ENCODE data around the gene FAM50B.

The FAM50B gene

GRCh38 chr6:3820563-3820962, 28.6 kb upstream of the FAM50B start:
- H3K4me1 ChIP-seq (ENCODE audit: control insufficient read depth, insufficient read depth, low read length) = peaks cover 22% of the 10 kb centered on the region
- H3K27ac ChIP-seq (ENCODE audit: low read depth, low read length) = no peak overlapping the region
- no peak overlapping the region for H3K9ac ChIP-seq (ENCODE audit: low read depth, low read length)
- H3K4me3 ChIP-seq (ENCODE audit: low read depth, low read length) = no peak overlapping the region
- no peaks in the 10 kb centered on the region; the same call in 1 of the 2 replicates for H3K9me3 ChIP-seq (ENCODE audit: control insufficient read depth, insufficient read depth, low read length)
- H3K27me3 ChIP-seq (ENCODE audit: control insufficient read depth, insufficient read depth, low read length) = no peaks in the 10 kb centered on the region
- no peaks in the 10 kb centered on the region for H3K36me3 ChIP-seq (ENCODE audit: control insufficient read depth, insufficient read depth, low read length)

GRCh38 chr6:3822747-3823445, 26.3 kb upstream of the FAM50B start:
- H3K4me3 ChIP-seq (ENCODE audit: low read depth, low read length) = no peak overlapping the region
- no peaks in the 10 kb centered on the region; the same call in 1 of the 2 replicates for H3K9me3 ChIP-seq (ENCODE audit: control insufficient read depth, insufficient read depth, low read length)
- no peaks in the 10 kb centered on the region for H3K27me3 ChIP-seq (ENCODE audit: control insufficient read depth, insufficient read depth, low read length)
- H3K27ac ChIP-seq (ENCODE audit: low read depth, low read length) = no peak overlapping the region
- peaks cover 16% of the 10 kb centered on the region for H3K4me1 ChIP-seq (ENCODE audit: control insufficient read depth, insufficient read depth, low read length)
- H3K36me3 ChIP-seq (ENCODE audit: control insufficient read depth, insufficient read depth, low read length) = no peaks in the 10 kb centered on the region
- no peak overlapping the region for H3K9ac ChIP-seq (ENCODE audit: low read depth, low read length)

- H3K9ac ChIP-seq (ENCODE audit: low read depth, low read length) = no peak overlapping the region
- H3K4me3 ChIP-seq (ENCODE audit: low read depth, low read length) = no peak overlapping the region
- peaks cover 15% of the 10 kb centered on the region for H3K4me1 ChIP-seq (ENCODE audit: control insufficient read depth, insufficient read depth, low read length)
- no peaks in the 10 kb centered on the region; the same call in 1 of the 2 replicates for H3K9me3 ChIP-seq (ENCODE audit: control insufficient read depth, insufficient read depth, low read length)
- H3K27me3 ChIP-seq (ENCODE audit: control insufficient read depth, insufficient read depth, low read length) = no peaks in the 10 kb centered on the region
- no peaks in the 10 kb centered on the region for H3K36me3 ChIP-seq (ENCODE audit: control insufficient read depth, insufficient read depth, low read length)
- H3K27ac ChIP-seq (ENCODE audit: low read depth, low read length) = no peak overlapping the region
These were observed 25.5 kb upstream of the FAM50B start for GRCh38 chr6:3823671-3824070.

GRCh38 chr6:3825331-3825831, 23.8 kb upstream of the FAM50B start:
- H3K27me3 ChIP-seq (ENCODE audit: control insufficient read depth, insufficient read depth, low read length) = no peaks in the 10 kb centered on the region
- no peaks in the 10 kb centered on the region for H3K36me3 ChIP-seq (ENCODE audit: control insufficient read depth, insufficient read depth, low read length)
- no peaks in the 10 kb centered on the region for H3K9me3 ChIP-seq (ENCODE audit: control insufficient read depth, insufficient read depth, low read length)
- no peak overlapping the region for H3K9ac ChIP-seq (ENCODE audit: low read depth, low read length)
- H3K27ac ChIP-seq (ENCODE audit: low read depth, low read length) = no peak overlapping the region
- peaks cover 14% of the 10 kb centered on the region for H3K4me1 ChIP-seq (ENCODE audit: control insufficient read depth, insufficient read depth, low read length)
- H3K4me3 ChIP-seq (ENCODE audit: low read depth, low read length) = no peak overlapping the region

- no peak overlapping the region for H3K9ac ChIP-seq (ENCODE audit: low read depth, low read length)
- no peak overlapping the region for H3K27ac ChIP-seq (ENCODE audit: low read depth, low read length)
- H3K4me1 ChIP-seq (ENCODE audit: control insufficient read depth, insufficient read depth, low read length) = peaks cover 8% of the 10 kb centered on the region
- no peaks in the 10 kb centered on the region for H3K36me3 ChIP-seq (ENCODE audit: control insufficient read depth, insufficient read depth, low read length)
- no peaks in the 10 kb centered on the region for H3K27me3 ChIP-seq (ENCODE audit: control insufficient read depth, insufficient read depth, low read length)
- no peaks in the 10 kb centered on the region for H3K9me3 ChIP-seq (ENCODE audit: control insufficient read depth, insufficient read depth, low read length)
- H3K4me3 ChIP-seq (ENCODE audit: low read depth, low read length) = no peak overlapping the region
These were observed 23.2 kb upstream of the FAM50B start for GRCh38 chr6:3825851-3826581.

GRCh38 chr6:3829285-3829684, 19.9 kb upstream of the FAM50B start:
- Histone ChIP-seq H3K4me1 (ENCODE audit: control insufficient read depth, insufficient read depth, low read length) (no peaks in the 10 kb centered on the region), H3K4me3 (ENCODE audit: low read depth, low read length) (no peak overlapping the region), H3K9ac (ENCODE audit: low read depth, low read length) (no peak overlapping the region), H3K27me3 (ENCODE audit: control insufficient read depth, insufficient read depth, low read length) (no peaks in the 10 kb centered on the region), H3K9me3 (ENCODE audit: control insufficient read depth, insufficient read depth, low read length) (no peaks in the 10 kb centered on the region), H3K36me3 (ENCODE audit: control insufficient read depth, insufficient read depth, low read length) (no peaks in the 10 kb centered on the region), H3K27ac (ENCODE audit: low read depth, low read length) (no peak overlapping the region)

- Histone ChIP-seq H3K4me1 (ENCODE audit: control insufficient read depth, insufficient read depth, low read length) (no peaks in the 10 kb centered on the region), H3K36me3 (ENCODE audit: control insufficient read depth, insufficient read depth, low read length) (no peaks in the 10 kb centered on the region), H3K4me3 (ENCODE audit: low read depth, low read length) (no peak overlapping the region), H3K27ac (ENCODE audit: low read depth, low read length) (no peak overlapping the region), H3K9ac (ENCODE audit: low read depth, low read length) (no peak overlapping the region), H3K9me3 (ENCODE audit: control insufficient read depth, insufficient read depth, low read length) (no peaks in the 10 kb centered on the region), H3K27me3 (ENCODE audit: control insufficient read depth, insufficient read depth, low read length) (no peaks in the 10 kb centered on the region)
These were observed 18.4 kb upstream of the FAM50B start for GRCh38 chr6:3830806-3831205.

GRCh38 chr6:3831761-3832530, 17.2 kb upstream of the FAM50B start:
- Histone ChIP-seq H3K27me3 (ENCODE audit: control insufficient read depth, insufficient read depth, low read length) (no peaks in the 10 kb centered on the region), H3K27ac (ENCODE audit: low read depth, low read length) (no peak overlapping the region)

GRCh38 chr6:3835055-3835731, 14.0 kb upstream of the FAM50B start:
- Histone ChIP-seq H3K4me3 (ENCODE audit: low read depth, low read length) (no peak overlapping the region), H3K27ac (ENCODE audit: low read depth, low read length) (no peak overlapping the region), H3K9me3 (ENCODE audit: control insufficient read depth, insufficient read depth, low read length) (no peaks in the 10 kb centered on the region), H3K36me3 (ENCODE audit: control insufficient read depth, insufficient read depth, low read length) (no peaks in the 10 kb centered on the region), H3K4me1 (ENCODE audit: control insufficient read depth, insufficient read depth, low read length) (no peaks in the 10 kb centered on the region), H3K9ac (ENCODE audit: low read depth, low read length) (no peak overlapping the region), H3K27me3 (ENCODE audit: control insufficient read depth, insufficient read depth, low read length) (no peaks in the 10 kb centered on the region)

More at GRCh38 chr6:3831761-3832530, 17.2 kb upstream of the FAM50B start:
- Histone ChIP-seq H3K9me3 (ENCODE audit: control insufficient read depth, insufficient read depth, low read length) (no peaks in the 10 kb centered on the region), H3K4me1 (ENCODE audit: control insufficient read depth, insufficient read depth, low read length) (no peaks in the 10 kb centered on the region), H3K36me3 (ENCODE audit: control insufficient read depth, insufficient read depth, low read length) (no peaks in the 10 kb centered on the region), H3K9ac (ENCODE audit: low read depth, low read length) (no peak overlapping the region), H3K4me3 (ENCODE audit: low read depth, low read length) (no peak overlapping the region)

- H3K4me1 ChIP-seq (ENCODE audit: control insufficient read depth, insufficient read depth, low read length) = no peaks in the 10 kb centered on the region
- H3K27me3 ChIP-seq (ENCODE audit: control insufficient read depth, insufficient read depth, low read length) = no peaks in the 10 kb centered on the region
- no peak overlapping the region for H3K4me3 ChIP-seq (ENCODE audit: low read depth, low read length)
- H3K9ac ChIP-seq (ENCODE audit: low read depth, low read length) = no peak overlapping the region
- no peaks in the 10 kb centered on the region for H3K36me3 ChIP-seq (ENCODE audit: control insufficient read depth, insufficient read depth, low read length)
- H3K9me3 ChIP-seq (ENCODE audit: control insufficient read depth, insufficient read depth, low read length) = no peaks in the 10 kb centered on the region
- H3K27ac ChIP-seq (ENCODE audit: low read depth, low read length) = no peak overlapping the region
These were observed 13.4 kb upstream of the FAM50B start for GRCh38 chr6:3835785-3836184.
